IMR-90 (cell line): Measurements from ENCODE around the gene CD7. TPM values are rescaled to one million over a fixed set of nuclear protein-coding genes. Genes with fewer than 3 reads are reported as not detected.

Source experiments
- ATAC-seq: fragments of 200-7000 bp; cut with Tn5 transposase; 2 replicates; pipeline ENCODE4 v1.9.1; 2020; ENCODE audit warnings: low read depth, mild to moderate bottlenecking, moderate library complexity
- BruUV-seq: library from RNA; stranded (reverse); fragments of 400-500 nt; replicated peaks from 2 replicates; lab custom pipeline; 2021; lab: Mats Ljungman, UMichigan
- CTCF ChIA-PET: fragments of 300-600 bp; formaldehyde crosslinking; extraction: SDS; loops from one replicate; lab custom pipeline; 2021; ENCODE audit warnings: antibody characterized with exemption; lab: Yijun Ruan, JAX
- POLR2A ChIA-PET: fragments of 300-600 bp; sonication (Branson Sonifier 250); formaldehyde crosslinking; loops from one replicate; lab custom pipeline; 2022; ENCODE audit warnings: antibody characterized with exemption; ENCODE audit not compliant: unreplicated experiment; lab: Charles Lee
- DNase-seq: peaks from one replicate; pipeline ENCODE4 v3.0.0; 2013
- H2AFZ ChIP-seq: replicated peaks from 2 replicates; pipeline ENCODE3; 2013; ENCODE audit warnings: low read length, mild to moderate bottlenecking; ENCODE audit not compliant: poor library complexity
- H2AK5ac ChIP-seq: 2 replicates; pipeline ENCODE4 v1.6.1; 2013; ENCODE audit warnings: low read depth, low read length, inconsistent platforms
- H2AK9ac ChIP-seq: replicated peaks from 2 replicates; pipeline ENCODE3; 2013; ENCODE audit warnings: mild to moderate bottlenecking, low read depth, low read length, moderate library complexity; ENCODE audit not compliant: poor library complexity
- H2BK120ac ChIP-seq: 2 replicates; pipeline ENCODE4 v1.6.1; 2013; ENCODE audit warnings: low read depth, low read length, inconsistent platforms
- H2BK15ac ChIP-seq: 3 replicates; pipeline ENCODE4 v1.6.1; 2013; ENCODE audit warnings: low read depth, low read length, inconsistent platforms
- H2BK20ac ChIP-seq: 2 replicates; pipeline ENCODE4 v1.6.1; 2013; ENCODE audit warnings: low read depth, mild to moderate bottlenecking, inconsistent platforms, low read length, moderate library complexity
- H2BK5ac ChIP-seq: 2 replicates; pipeline ENCODE4 v1.6.1; 2013; ENCODE audit warnings: mild to moderate bottlenecking, low read depth, low read length, inconsistent platforms; ENCODE audit not compliant: poor library complexity, severe bottlenecking
- H3K14ac ChIP-seq: replicated peaks from 2 replicates; pipeline ENCODE4 v1.6.1; 2013; ENCODE audit warnings: low read depth, low read length, inconsistent platforms
- H3K18ac ChIP-seq: 2 replicates; pipeline ENCODE4 v1.6.1; 2013; ENCODE audit warnings: low read depth, low read length, control low read depth
- H3K23ac ChIP-seq: 2 replicates; pipeline ENCODE4 v1.6.1; 2013; ENCODE audit warnings: low read depth, low read length, inconsistent platforms
- H3K27ac ChIP-seq: 2 replicates; pipeline ENCODE4 v1.5.1; 2013; ENCODE audit warnings: mild to moderate bottlenecking, control low read depth, low read length; ENCODE audit not compliant: insufficient read depth
- H3K27me3 ChIP-seq: 2 replicates; pipeline ENCODE4 v1.6.1; 2013; ENCODE audit warnings: low read length; ENCODE audit not compliant: control insufficient read depth, insufficient read depth
- H3K36me3 ChIP-seq: 2 replicates; pipeline ENCODE4 v1.6.1; 2013; ENCODE audit warnings: low read length, mixed read lengths; ENCODE audit not compliant: control insufficient read depth, insufficient read depth
- H3K4ac ChIP-seq: 2 replicates; pipeline ENCODE4 v1.6.1; 2013; ENCODE audit warnings: low read depth, low read length, inconsistent platforms
- H3K4me1 ChIP-seq: 2 replicates; pipeline ENCODE4 v1.6.1; 2013; ENCODE audit warnings: low read length, mixed read lengths; ENCODE audit not compliant: control insufficient read depth, insufficient read depth
- H3K4me2 ChIP-seq: 2 replicates; pipeline ENCODE4 v1.6.1; 2013; ENCODE audit warnings: low read depth, mild to moderate bottlenecking, control low read depth, low read length, moderate library complexity
- H3K4me3 ChIP-seq: 2 replicates; pipeline ENCODE4 v1.5.1; 2013; ENCODE audit warnings: low read depth, mild to moderate bottlenecking, control low read depth, low read length, moderate library complexity; ENCODE audit not compliant: insufficient read depth
- H3K56ac ChIP-seq: 2 replicates; pipeline ENCODE4 v1.6.1; 2013; ENCODE audit warnings: low read length, inconsistent platforms; ENCODE audit not compliant: insufficient read depth; ENCODE audit errors: extremely low read depth
- H3K79me1 ChIP-seq, 2 experiments: 2 replicates each; pipeline ENCODE4 v1.6.1; 2013; ENCODE audit warnings: low read length in 2 of 2, inconsistent platforms in 1 of 2, low read depth in 1 of 2
- H3K9ac ChIP-seq: 2 replicates; pipeline ENCODE4 v1.6.1; 2013; ENCODE audit warnings: low read depth, low read length, control low read depth
- H3K9me1 ChIP-seq: 2 replicates; pipeline ENCODE4 v1.6.1; 2013; ENCODE audit warnings: low read length, inconsistent platforms; ENCODE audit not compliant: insufficient read depth
- H3K9me3 ChIP-seq: 2 replicates; pipeline ENCODE4 v1.6.1; 2013; ENCODE audit warnings: low read length; ENCODE audit not compliant: control insufficient read depth, insufficient read depth
- H4K20me1 ChIP-seq: 2 replicates; pipeline ENCODE4 v1.6.1; 2013; ENCODE audit warnings: low read length, inconsistent platforms; ENCODE audit not compliant: insufficient read depth
- H4K5ac ChIP-seq: 2 replicates; pipeline ENCODE4 v1.6.1; 2013; ENCODE audit warnings: mild to moderate bottlenecking, low read depth, low read length, control low read depth
- H4K8ac ChIP-seq, 2 experiments: 2 replicates each; pipeline ENCODE4 v1.6.1; 2013; ENCODE audit warnings: low read depth in 2 of 2, low read length in 2 of 2, control low read depth in 1 of 2, inconsistent platforms in 1 of 2
- H4K91ac ChIP-seq: 2 replicates; pipeline ENCODE4 v1.6.1; 2013; ENCODE audit warnings: low read depth, low read length, inconsistent platforms; ENCODE audit not compliant: insufficient read depth
- BHLHE40 ChIP-seq: fragments of 150-350 bp; IDR thresholded peaks from 2 replicates; pipeline ENCODE4 v1.6.1; 2016; ENCODE audit warnings: mild to moderate bottlenecking, low read depth, low read length
- CEBPB ChIP-seq: IDR thresholded peaks from 2 replicates; pipeline ENCODE4 v1.6.1; 2012; ENCODE audit warnings: low read depth, low read length, improper control_type of control experiment
- CHD1 ChIP-seq: IDR thresholded peaks from 2 replicates; pipeline ENCODE4 v1.6.1; 2012; ENCODE audit warnings: low read depth, low read length, improper control_type of control experiment
- CTCF ChIP-seq: conservative IDR thresholded peaks from 2 replicates; pipeline ENCODE4 v1.5.1; 2012; ENCODE audit warnings: mild to moderate bottlenecking, low read depth, low read length, improper control_type of control experiment
- FOS ChIP-seq: fragments of 150-350 bp; IDR thresholded peaks from 2 replicates; pipeline ENCODE4 v1.6.1; 2016; ENCODE audit warnings: low read depth, low read length
- MAFK ChIP-seq: IDR thresholded peaks from 2 replicates; pipeline ENCODE4 v1.6.1; 2012; ENCODE audit warnings: low read depth, low read length, improper control_type of control experiment
- MAZ ChIP-seq: IDR thresholded peaks from 2 replicates; pipeline ENCODE4 v1.6.1; 2012; ENCODE audit warnings: low read depth, mild to moderate bottlenecking, low read length, improper control_type of control experiment, moderate library complexity, borderline replicate concordance
- MXI1 ChIP-seq: IDR thresholded peaks from 2 replicates; pipeline ENCODE4 v1.6.1; 2012; ENCODE audit warnings: low read depth, mild to moderate bottlenecking, low read length, moderate library complexity, borderline replicate concordance
- NFE2L2 ChIP-seq: fragments of 150-350 bp; IDR thresholded peaks from 2 replicates; pipeline ENCODE4 v1.6.1; 2016; ENCODE audit warnings: low read depth, mild to moderate bottlenecking, low read length
- RAD21 ChIP-seq: IDR thresholded peaks from 2 replicates; pipeline ENCODE4 v1.6.1; 2012; ENCODE audit warnings: low read length, improper control_type of control experiment
- RCOR1 ChIP-seq: IDR thresholded peaks from 2 replicates; pipeline ENCODE4 v1.6.1; 2012; ENCODE audit warnings: mild to moderate bottlenecking, low read length, improper control_type of control experiment; ENCODE audit not compliant: insufficient replicate concordance
- RFX5 ChIP-seq: IDR thresholded peaks from 2 replicates; pipeline ENCODE4 v1.8.0; 2012; ENCODE audit warnings: low read depth, mild to moderate bottlenecking, low read length, moderate library complexity
- SMC3 ChIP-seq: fragments of 150-350 bp; IDR thresholded peaks from 2 replicates; pipeline ENCODE4 v1.6.1; 2016; ENCODE audit warnings: low read depth, mild to moderate bottlenecking, antibody characterized with exemption, low read length, moderate library complexity
- USF2 ChIP-seq: fragments of 150-350 bp; IDR thresholded peaks from 2 replicates; pipeline ENCODE4 v1.6.1; 2017; ENCODE audit warnings: mild to moderate bottlenecking, antibody characterized with exemption, low read length, low read depth
- WGBS, 2 experiments: methylation state at CpG; one replicate each; pipeline versions ENCODE4 v1.1.5 to v1.1.7; 2013; ENCODE audit warnings: missing lambda C conversion rate in 2 of 2; ENCODE audit not compliant: insufficient read length in 1 of 2; ENCODE audit errors: extremely low coverage in 2 of 2; 5-methylcytosine and 5-hydroxymethylcytosine counted together
- dilution Hi-C: fragments of 300-500 bp; cut with HindIII; formaldehyde crosslinking; loops from one replicate; pipeline ENCODE4 v1.14.3; 2018; ENCODE audit warnings: low sequenced_read_pairs; ENCODE audit not compliant: unreplicated experiment
- in situ Hi-C: fragments of 300-500 bp; cut with MboI; formaldehyde crosslinking; loops from 3 replicates; pipeline ENCODE4 v1.14.3; 2019; ENCODE audit warnings: low sequenced_read_pairs, inconsistent platforms, mixed read lengths
- intact Hi-C: fragments of 100-400 bp; cut with micrococcal nuclease; formaldehyde crosslinking; loops from 2 replicates; pipeline ENCODE4 v1.10.0; 2022
- polyA plus RNA-seq, 3 experiments: library from polyadenylated mRNA; depleted of rRNA; stranded (reverse); fragments of >200 nt; gene quantifications; 2 replicates each; pipeline ENCODE4 v1.2.3, GENCODE V29; 2012; ENCODE audit warnings: low replicate concordance in 1 of 3
- total RNA-seq: library from RNA; depleted of rRNA; stranded (reverse); fragments of >200 nt; gene quantifications from 2 replicates; pipeline ENCODE4 v1.2.3, GENCODE V29; 2012
- TF ChIP-seq, protein P1 (sequence below): fragments of 150-350 bp; IDR thresholded peaks from 2 replicates; pipeline ENCODE4 v1.6.1; 2016; ENCODE audit warnings: low read depth, mild to moderate bottlenecking, low read length, moderate library complexity, borderline replicate concordance

Gene CD7
- total and polyA plus RNA-seq, 2 of the 4 experiments (the other 2 are of a cell fraction), result not detected

GRCh38 chr17:82316651-82317393 is 586 bp downstream of the CD7 start:
- no peak overlapping the region for H2BK120ac ChIP-seq
- H3K9me1 ChIP-seq, result peaks cover 7% of the 10 kb centered on the region; the same call in 1 of the 2 replicates
- no peak overlapping the region for H2AFZ ChIP-seq
- H3K18ac ChIP-seq, result no peak overlapping the region
- H3K36me3 ChIP-seq, result no peaks in the 10 kb centered on the region
- no peak overlapping the region for H3K4ac ChIP-seq
- no peak overlapping the region for H3K14ac ChIP-seq
- no peak overlapping the region for H4K91ac ChIP-seq
- H3K4me2 ChIP-seq, result no peak overlapping the region
- no peaks in the 10 kb centered on the region for H3K4me1 ChIP-seq
- in situ Hi-C loops (no loop called here), intact Hi-C loops (no loop called here), dilution Hi-C loops (no loop called here)
- ATAC-seq (no peak), DNase-seq (no peak)
- H3K23ac ChIP-seq, result no peak overlapping the region
- TF ChIP-seq MAFK (no peak), FOS (no peak), CEBPB (no peak), CTCF (no peak), BHLHE40 (no peak), USF2 (no peak), MAZ (no peak), RAD21 (no peak), NFE2L2 (no peak), CHD1 (no peak), RFX5 (no peak), SMC3 (no peak), MXI1 (no peak), RCOR1 (no peak)
- TF ChIP-seq, protein P1, sequence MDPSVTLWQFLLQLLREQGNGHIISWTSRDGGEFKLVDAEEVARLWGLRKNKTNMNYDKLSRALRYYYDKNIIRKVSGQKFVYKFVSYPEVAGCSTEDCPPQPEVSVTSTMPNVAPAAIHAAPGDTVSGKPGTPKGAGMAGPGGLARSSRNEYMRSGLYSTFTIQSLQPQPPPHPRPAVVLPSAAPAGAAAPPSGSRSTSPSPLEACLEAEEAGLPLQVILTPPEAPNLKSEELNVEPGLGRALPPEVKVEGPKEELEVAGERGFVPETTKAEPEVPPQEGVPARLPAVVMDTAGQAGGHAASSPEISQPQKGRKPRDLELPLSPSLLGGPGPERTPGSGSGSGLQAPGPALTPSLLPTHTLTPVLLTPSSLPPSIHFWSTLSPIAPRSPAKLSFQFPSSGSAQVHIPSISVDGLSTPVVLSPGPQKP, result no peak
- H3K79me1 ChIP-seq, result no peaks in the 10 kb centered on the region
- POLR2A ChIA-PET, result no interaction called here
- peak overlapping the region; percentile 16 for H2AK9ac ChIP-seq
- no peak overlapping the region for H3K9ac ChIP-seq
- H2BK5ac ChIP-seq, result no peak overlapping the region
- H2AK5ac ChIP-seq, result no peak overlapping the region
- no peak overlapping the region for H3K4me3 ChIP-seq
- no peak overlapping the region for H3K56ac ChIP-seq
- no peak overlapping the region for H2BK15ac ChIP-seq
- BruUV-seq, result no TSS peak
- no peak overlapping the region for H3K27ac ChIP-seq
- H3K9me3 ChIP-seq, result no peaks in the 10 kb centered on the region
- no peak overlapping the region for H4K8ac ChIP-seq
- peaks cover 36% of the 10 kb centered on the region for H3K27me3 ChIP-seq
- no peak overlapping the region for H2BK20ac ChIP-seq
- no peaks in the 10 kb centered on the region; the same call in 1 of the 2 replicates for H4K20me1 ChIP-seq
- H4K5ac ChIP-seq, result no peak overlapping the region
- WGBS, 2 experiments, result 78% methylated on average over 17 of the region's 29 CpGs; no CpG with 5 or more reads in 1 of the 2 experiments
- CTCF ChIA-PET, result no interaction called here
